HEK293 (cell line): Measurements from ENCODE around the gene SAC3D1.
A peak's percentile ranks its signal among the peaks of the same experiment; 100 is the strongest.

Experiments used
- CTCF ChIA-PET: fragments of 350-600 bp; formaldehyde crosslinking; extraction: SDS; loops from one replicate; lab custom pipeline; 2021; ENCODE audit warnings: antibody characterized with exemption; lab: Yijun Ruan, JAX
- POLR2A ChIA-PET: fragments of 300-600 bp; formaldehyde crosslinking; extraction: SDS; loops from one replicate; lab custom pipeline; 2020; ENCODE audit warnings: antibody characterized with exemption, inconsistent platforms; lab: Yijun Ruan, JAX
- H3K27ac ChIP-seq: fragments of 200-500 bp; sonication (Bioruptor generic); 2 replicates; pipeline ENCODE4 v1.5.1; 2014; ENCODE audit warnings: low read depth, low read length, control low read depth, inconsistent platforms; ENCODE audit errors: extremely low read depth
- H3K36me3 ChIP-seq, 2 experiments: fragments of 200-500 bp in 1 of 2; sonication (Bioruptor generic) in 1 of 2; 1 replicate in 1 of 2; 2 replicates in 1 of 2; pipeline ENCODE4 v1.5.1; 2014 to 2017; ENCODE audit warnings: inconsistent platforms in 2 of 2, low read length in 2 of 2; ENCODE audit not compliant: control insufficient read depth in 2 of 2, insufficient read depth in 1 of 2
- H3K4me1 ChIP-seq: fragments of 200-500 bp; sonication (Bioruptor generic); 2 replicates; pipeline ENCODE4 v1.5.1; 2014; ENCODE audit warnings: mild to moderate bottlenecking, low read length, inconsistent platforms; ENCODE audit not compliant: control insufficient read depth, insufficient read depth
- H3K4me3 ChIP-seq: 2 replicates; pipeline ENCODE4 v1.5.1; 2011; ENCODE audit warnings: low read depth, mild to moderate bottlenecking, control low read depth, low read length, moderate library complexity
- H3K9me3 ChIP-seq: fragments of 200-500 bp; sonication (Bioruptor generic); 2 replicates; pipeline ENCODE4 v1.5.1; 2014; ENCODE audit warnings: low read depth, low read length, inconsistent platforms; ENCODE audit not compliant: control insufficient read depth, insufficient read depth
- CTCF ChIP-seq: fragments of 450-650 bp; formaldehyde crosslinking; IDR thresholded peaks from 2 replicates; pipeline ENCODE4 v1.5.1; 2016; ENCODE audit warnings: missing biosample characterization, missing genetic modification characterization
- ZFP37 ChIP-seq: fragments of 450-650 bp; formaldehyde crosslinking; IDR thresholded peaks from 2 replicates; pipeline ENCODE4 v1.5.1; 2016; ENCODE audit warnings: missing biosample characterization, missing genetic modification characterization
- ZNF169 ChIP-seq: fragments of 450-650 bp; formaldehyde crosslinking; IDR thresholded peaks from 2 replicates; pipeline ENCODE4 v1.5.1; 2016; ENCODE audit warnings: missing biosample characterization, missing genetic modification characterization
- ZNF248 ChIP-seq: fragments of 450-650 bp; formaldehyde crosslinking; IDR thresholded peaks from 2 replicates; pipeline ENCODE4 v1.5.1; 2017; ENCODE audit warnings: missing biosample characterization, missing genetic modification characterization
- ZNF366 ChIP-seq: fragments of 450-650 bp; formaldehyde crosslinking; conservative IDR thresholded peaks from 2 replicates; pipeline ENCODE4 v1.5.1; 2016; ENCODE audit warnings: missing biosample characterization, missing genetic modification characterization
- ZNF394 ChIP-seq: fragments of 450-650 bp; formaldehyde crosslinking; IDR thresholded peaks from 2 replicates; pipeline ENCODE4 v1.5.1; 2016; ENCODE audit warnings: missing biosample characterization, missing genetic modification characterization, mild to moderate bottlenecking, moderate library complexity, borderline replicate concordance
- ZNF416 ChIP-seq: fragments of 450-650 bp; formaldehyde crosslinking; IDR thresholded peaks from 2 replicates; pipeline ENCODE4 v1.5.1; 2016; ENCODE audit warnings: missing biosample characterization, missing genetic modification characterization
- ZNF426 ChIP-seq: fragments of 450-650 bp; formaldehyde crosslinking; IDR thresholded peaks from 2 replicates; pipeline ENCODE4 v1.5.1; 2017; ENCODE audit warnings: missing biosample characterization, missing genetic modification characterization, mild to moderate bottlenecking, inconsistent platforms, moderate library complexity
- ZNF623 ChIP-seq: fragments of 450-650 bp; formaldehyde crosslinking; IDR thresholded peaks from 2 replicates; pipeline ENCODE4 v1.5.1; 2016; ENCODE audit warnings: missing biosample characterization, missing genetic modification characterization
- ZNF645 ChIP-seq: fragments of 450-650 bp; formaldehyde crosslinking; IDR thresholded peaks from 2 replicates; pipeline ENCODE4; 2016; ENCODE audit warnings: missing biosample characterization, missing genetic modification characterization
- ZNF654 ChIP-seq: fragments of 450-650 bp; formaldehyde crosslinking; IDR thresholded peaks from 2 replicates; pipeline ENCODE4 v1.5.1; 2016; ENCODE audit warnings: low read depth, missing biosample characterization, missing genetic modification characterization
- TF ChIP-seq, protein P1 (sequence below): fragments of 450-650 bp; formaldehyde crosslinking; IDR thresholded peaks from 2 replicates; pipeline ENCODE4 v1.5.1; 2016; ENCODE audit warnings: missing biosample characterization, missing genetic modification characterization
- TF ChIP-seq, protein P2 (sequence below): fragments of 450-650 bp; formaldehyde crosslinking; IDR thresholded peaks from 2 replicates; pipeline ENCODE4 v1.5.1; 2017; ENCODE audit warnings: missing biosample characterization, missing genetic modification characterization
- TF ChIP-seq, protein P3 (sequence below): fragments of 450-650 bp; formaldehyde crosslinking; conservative IDR thresholded peaks from 2 replicates; pipeline ENCODE4 v1.5.1; 2016; ENCODE audit warnings: low read depth, missing biosample characterization, missing genetic modification characterization
- TF ChIP-seq, protein P4 (sequence below): fragments of 450-650 bp; formaldehyde crosslinking; conservative IDR thresholded peaks from 2 replicates; pipeline ENCODE4 v1.5.1; 2016; ENCODE audit warnings: low read depth, missing biosample characterization, missing genetic modification characterization

Gene SAC3D1

GRCh38 chr11:65008016-65008415 is 33.0 kb upstream of the SAC3D1 start:
- no peaks in the 10 kb centered on the region for H3K9me3 ChIP-seq
- no peaks in the 10 kb centered on the region for H3K36me3 ChIP-seq
- POLR2A ChIA-PET = no interaction called here
- H3K4me1 ChIP-seq = no peaks in the 10 kb centered on the region
- H3K4me3 ChIP-seq = no peak overlapping the region
- CTCF ChIA-PET = no interaction called here
- no peak overlapping the region for H3K27ac ChIP-seq
- TF ChIP-seq CTCF (tag by site-specific recombination) = no peak
- no peak for TF ChIP-seq ZNF366 (tag by site-specific recombination)
- TF ChIP-seq, protein P1, sequence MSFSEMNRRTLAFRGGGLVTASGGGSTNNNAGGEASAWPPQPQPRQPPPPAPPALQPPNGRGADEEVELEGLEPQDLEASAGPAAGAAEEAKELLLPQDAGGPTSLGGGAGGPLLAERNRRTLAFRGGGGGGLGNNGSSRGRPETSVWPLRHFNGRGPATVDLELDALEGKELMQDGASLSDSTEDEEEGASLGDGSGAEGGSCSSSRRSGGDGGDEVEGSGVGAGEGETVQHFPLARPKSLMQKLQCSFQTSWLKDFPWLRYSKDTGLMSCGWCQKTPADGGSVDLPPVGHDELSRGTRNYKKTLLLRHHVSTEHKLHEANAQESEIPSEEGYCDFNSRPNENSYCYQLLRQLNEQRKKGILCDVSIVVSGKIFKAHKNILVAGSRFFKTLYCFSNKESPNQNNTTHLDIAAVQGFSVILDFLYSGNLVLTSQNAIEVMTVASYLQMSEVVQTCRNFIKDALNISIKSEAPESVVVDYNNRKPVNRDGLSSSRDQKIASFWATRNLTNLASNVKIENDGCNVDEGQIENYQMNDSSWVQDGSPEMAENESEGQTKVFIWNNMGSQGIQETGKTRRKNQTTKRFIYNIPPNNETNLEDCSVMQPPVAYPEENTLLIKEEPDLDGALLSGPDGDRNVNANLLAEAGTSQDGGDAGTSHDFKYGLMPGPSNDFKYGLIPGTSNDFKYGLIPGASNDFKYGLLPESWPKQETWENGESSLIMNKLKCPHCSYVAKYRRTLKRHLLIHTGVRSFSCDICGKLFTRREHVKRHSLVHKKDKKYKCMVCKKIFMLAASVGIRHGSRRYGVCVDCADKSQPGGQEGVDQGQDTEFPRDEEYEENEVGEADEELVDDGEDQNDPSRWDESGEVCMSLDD (tag by site-specific recombination) = no peak
- no peak for TF ChIP-seq ZFP37
- TF ChIP-seq ZNF169 = no peak
- no peak for TF ChIP-seq ZNF248
- TF ChIP-seq, all 188 proteins: peak for 0

DNA sequence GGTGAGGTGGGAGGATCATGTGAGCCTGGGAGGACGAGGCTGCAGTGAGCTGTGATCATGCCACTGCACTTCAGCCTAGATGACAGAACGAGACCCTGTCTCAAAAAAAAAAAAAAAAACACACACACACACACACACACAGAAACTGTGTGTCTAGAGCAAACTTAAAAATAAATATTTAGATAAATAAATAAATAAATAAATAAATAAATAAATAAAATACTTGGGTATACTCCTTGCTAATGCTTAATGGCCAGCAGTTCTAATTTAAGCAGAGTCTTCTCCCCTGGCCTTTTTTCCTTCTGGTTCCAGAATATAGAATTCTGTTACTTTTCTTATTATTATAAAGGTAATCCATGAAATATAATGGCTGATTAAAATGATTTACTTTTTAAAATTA is 32.1 kb upstream of the SAC3D1 start:
- ChIA-PET CTCF (interaction anchor here (0.7 kb wide), 1 partner anchor 93 kb away, joined by 3 read pairs; no protein-coding TSS in a partner anchor), POLR2A (no interaction called here)
- Histone ChIP-seq H3K4me3 (no peak overlapping the region), H3K9me3 (no peaks in the 10 kb centered on the region), H3K4me1 (no peaks in the 10 kb centered on the region), H3K36me3 (no peaks in the 10 kb centered on the region), H3K27ac (no peak overlapping the region)
- TF ChIP-seq ZNF394 (tag by site-specific recombination) (peak; percentile 56; the same call in 1 of the 2 replicates), ZNF426 (tag by site-specific recombination) (peak; percentile 41), ZNF645 (no peak), ZNF623 (tag by site-specific recombination) (peak; percentile 38), ZNF654 (0 out of 2 replicates have a peak, but pooled peaks have one; percentile 7), ZNF416 (tag by site-specific recombination) (no peak)
- TF ChIP-seq, protein P2, sequence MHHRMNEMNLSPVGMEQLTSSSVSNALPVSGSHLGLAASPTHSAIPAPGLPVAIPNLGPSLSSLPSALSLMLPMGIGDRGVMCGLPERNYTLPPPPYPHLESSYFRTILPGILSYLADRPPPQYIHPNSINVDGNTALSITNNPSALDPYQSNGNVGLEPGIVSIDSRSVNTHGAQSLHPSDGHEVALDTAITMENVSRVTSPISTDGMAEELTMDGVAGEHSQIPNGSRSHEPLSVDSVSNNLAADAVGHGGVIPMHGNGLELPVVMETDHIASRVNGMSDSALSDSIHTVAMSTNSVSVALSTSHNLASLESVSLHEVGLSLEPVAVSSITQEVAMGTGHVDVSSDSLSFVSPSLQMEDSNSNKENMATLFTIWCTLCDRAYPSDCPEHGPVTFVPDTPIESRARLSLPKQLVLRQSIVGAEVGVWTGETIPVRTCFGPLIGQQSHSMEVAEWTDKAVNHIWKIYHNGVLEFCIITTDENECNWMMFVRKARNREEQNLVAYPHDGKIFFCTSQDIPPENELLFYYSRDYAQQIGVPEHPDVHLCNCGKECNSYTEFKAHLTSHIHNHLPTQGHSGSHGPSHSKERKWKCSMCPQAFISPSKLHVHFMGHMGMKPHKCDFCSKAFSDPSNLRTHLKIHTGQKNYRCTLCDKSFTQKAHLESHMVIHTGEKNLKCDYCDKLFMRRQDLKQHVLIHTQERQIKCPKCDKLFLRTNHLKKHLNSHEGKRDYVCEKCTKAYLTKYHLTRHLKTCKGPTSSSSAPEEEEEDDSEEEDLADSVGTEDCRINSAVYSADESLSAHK (tag by site-specific recombination) = no peak
- TF ChIP-seq, protein P3, sequence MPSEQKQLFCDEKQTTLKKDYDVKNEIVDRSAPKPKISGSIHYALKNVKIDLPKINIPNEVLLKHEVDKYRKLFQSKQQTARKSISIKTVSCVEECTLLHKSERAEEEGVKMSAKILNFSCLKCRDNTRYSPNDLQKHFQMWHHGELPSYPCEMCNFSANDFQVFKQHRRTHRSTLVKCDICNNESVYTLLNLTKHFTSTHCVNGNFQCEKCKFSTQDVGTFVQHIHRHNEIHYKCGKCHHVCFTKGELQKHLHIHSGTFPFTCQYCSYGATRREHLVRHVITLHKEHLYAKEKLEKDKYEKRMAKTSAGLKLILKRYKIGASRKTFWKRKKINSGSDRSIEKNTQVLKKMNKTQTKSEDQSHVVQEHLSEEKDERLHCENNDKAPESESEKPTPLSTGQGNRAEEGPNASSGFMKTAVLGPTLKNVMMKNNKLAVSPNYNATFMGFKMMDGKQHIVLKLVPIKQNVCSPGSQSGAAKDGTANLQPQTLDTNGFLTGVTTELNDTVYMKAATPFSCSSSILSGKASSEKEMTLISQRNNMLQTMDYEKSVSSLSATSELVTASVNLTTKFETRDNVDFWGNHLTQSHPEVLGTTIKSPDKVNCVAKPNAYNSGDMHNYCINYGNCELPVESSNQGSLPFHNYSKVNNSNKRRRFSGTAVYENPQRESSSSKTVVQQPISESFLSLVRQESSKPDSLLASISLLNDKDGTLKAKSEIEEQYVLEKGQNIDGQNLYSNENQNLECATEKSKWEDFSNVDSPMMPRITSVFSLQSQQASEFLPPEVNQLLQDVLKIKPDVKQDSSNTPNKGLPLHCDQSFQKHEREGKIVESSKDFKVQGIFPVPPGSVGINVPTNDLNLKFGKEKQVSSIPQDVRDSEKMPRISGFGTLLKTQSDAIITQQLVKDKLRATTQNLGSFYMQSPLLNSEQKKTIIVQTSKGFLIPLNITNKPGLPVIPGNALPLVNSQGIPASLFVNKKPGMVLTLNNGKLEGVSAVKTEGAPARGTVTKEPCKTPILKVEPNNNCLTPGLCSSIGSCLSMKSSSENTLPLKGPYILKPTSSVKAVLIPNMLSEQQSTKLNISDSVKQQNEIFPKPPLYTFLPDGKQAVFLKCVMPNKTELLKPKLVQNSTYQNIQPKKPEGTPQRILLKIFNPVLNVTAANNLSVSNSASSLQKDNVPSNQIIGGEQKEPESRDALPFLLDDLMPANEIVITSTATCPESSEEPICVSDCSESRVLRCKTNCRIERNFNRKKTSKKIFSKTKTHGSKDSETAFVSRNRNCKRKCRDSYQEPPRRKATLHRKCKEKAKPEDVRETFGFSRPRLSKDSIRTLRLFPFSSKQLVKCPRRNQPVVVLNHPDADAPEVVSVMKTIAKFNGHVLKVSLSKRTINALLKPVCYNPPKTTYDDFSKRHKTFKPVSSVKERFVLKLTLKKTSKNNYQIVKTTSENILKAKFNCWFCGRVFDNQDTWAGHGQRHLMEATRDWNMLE = peak; percentile 67; the same call in 1 of the 2 replicates
- TF ChIP-seq, protein P4, sequence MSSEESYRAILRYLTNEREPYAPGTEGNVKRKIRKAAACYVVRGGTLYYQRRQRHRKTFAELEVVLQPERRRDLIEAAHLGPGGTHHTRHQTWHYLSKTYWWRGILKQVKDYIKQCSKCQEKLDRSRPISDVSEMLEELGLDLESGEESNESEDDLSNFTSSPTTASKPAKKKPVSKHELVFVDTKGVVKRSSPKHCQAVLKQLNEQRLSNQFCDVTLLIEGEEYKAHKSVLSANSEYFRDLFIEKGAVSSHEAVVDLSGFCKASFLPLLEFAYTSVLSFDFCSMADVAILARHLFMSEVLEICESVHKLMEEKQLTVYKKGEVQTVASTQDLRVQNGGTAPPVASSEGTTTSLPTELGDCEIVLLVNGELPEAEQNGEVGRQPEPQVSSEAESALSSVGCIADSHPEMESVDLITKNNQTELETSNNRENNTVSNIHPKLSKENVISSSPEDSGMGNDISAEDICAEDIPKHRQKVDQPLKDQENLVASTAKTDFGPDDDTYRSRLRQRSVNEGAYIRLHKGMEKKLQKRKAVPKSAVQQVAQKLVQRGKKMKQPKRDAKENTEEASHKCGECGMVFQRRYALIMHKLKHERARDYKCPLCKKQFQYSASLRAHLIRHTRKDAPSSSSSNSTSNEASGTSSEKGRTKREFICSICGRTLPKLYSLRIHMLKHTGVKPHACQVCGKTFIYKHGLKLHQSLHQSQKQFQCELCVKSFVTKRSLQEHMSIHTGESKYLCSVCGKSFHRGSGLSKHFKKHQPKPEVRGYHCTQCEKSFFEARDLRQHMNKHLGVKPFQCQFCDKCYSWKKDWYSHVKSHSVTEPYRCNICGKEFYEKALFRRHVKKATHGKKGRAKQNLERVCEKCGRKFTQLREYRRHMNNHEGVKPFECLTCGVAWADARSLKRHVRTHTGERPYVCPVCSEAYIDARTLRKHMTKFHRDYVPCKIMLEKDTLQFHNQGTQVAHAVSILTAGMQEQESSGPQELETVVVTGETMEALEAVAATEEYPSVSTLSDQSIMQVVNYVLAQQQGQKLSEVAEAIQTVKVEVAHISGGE (tag by site-specific recombination) = peak; percentile 42; the same call in 1 of the 2 replicates
